C4-2B (cell line): ENCODE data around the gene SPDYE2B.
"Not testable (repeated sequence)": the region's sequence is repeated elsewhere in the genome, so short reads cannot be mapped to it uniquely, and the experiment has no call there.

ENCODE experiments used
- CTCF ChIP-seq: fragments of 450-650 bp; conservative IDR thresholded peaks from 2 replicates; pipeline ENCODE4 v1.5.1; 2017; ENCODE audit warnings: mild to moderate bottlenecking
- ZFX ChIP-seq: fragments of 450-650 bp; IDR thresholded peaks from 2 replicates; pipeline ENCODE4 v1.6.1; 2017

GRCh38 chr7:102671166-102671955 lies 21.2 kb downstream of the SPDYE2B start, which contains the start of gene POLR2J2:
- TF ChIP-seq CTCF, ZFX: not testable (repeated sequence)
